ENCODE results near the gene MLXIPL. TPM values are rescaled to one million over a fixed set of nuclear protein-coding genes. Genes with fewer than 3 reads are reported as not detected.
A peak's percentile ranks its signal among the peaks of the same experiment; 100 is the strongest.
"Not testable (repeated sequence)": the region's sequence is repeated elsewhere in the genome, so short reads cannot be mapped to it uniquely, and the experiment has no call there.

MLXIPL gene
- total RNA-seq, 1 donor from 2014 or later: 0.65 TPM

- intact Hi-C loops (cut with DNase I): no loop called here
- no peak for DNase-seq (ENCODE audit: low spot score)
Measured at GRCh38 chr7:73593207-73594045, 30.9 kb downstream of the MLXIPL start.

GRCh38 chr7:73586911-73587310, 37.4 kb downstream of the MLXIPL start:
- intact Hi-C loops (cut with DNase I): no loop called here
- no peak for DNase-seq (ENCODE audit: low spot score)

GRCh38 chr7:73585196-73585595, 39.1 kb downstream of the MLXIPL start:
- DNase-seq (ENCODE audit: low spot score): no peak
- intact Hi-C loops (cut with DNase I): no loop called here

- no peak for DNase-seq (ENCODE audit: low spot score)
- intact Hi-C loops (cut with DNase I): no loop called here
Measured at GRCh38 chr7:73582664-73583202, 41.6 kb downstream of the MLXIPL start.

- intact Hi-C loops (cut with DNase I); DNase-seq (ENCODE audit: low spot score): not testable (repeated sequence)
Measured at GRCh38 chr7:73581006-73581405, 43.3 kb downstream of the MLXIPL start.

GRCh38 chr7:73578342-73579128, 45.8 kb downstream of the MLXIPL start, which contains the start of gene TBL2:
Gene TBL2 (minus strand): TSS chr7:73578579. CDS start chr7:73578549, 30 bp downstream.
- intact Hi-C loops (cut with DNase I): loop anchor here (1.0 to 2.0 kb wide), 2 partner anchors 21 to 56 kb away; partner anchors contain the start of genes BAZ1B and BCL7B
- DNase-seq (ENCODE audit: low spot score): peak; percentile 100

GRCh38 chr7:73577627-73578341, 46.5 kb downstream of the MLXIPL start:
- DNase-seq (ENCODE audit: low spot score): no peak
- intact Hi-C loops (cut with DNase I): loop anchor here (1.0 to 2.0 kb wide), 2 partner anchors 20 to 55 kb away; partner anchors contain the start of genes BAZ1B and BCL7B

GRCh38 chr7:73573791-73574190, 50.5 kb downstream of the MLXIPL start:
- intact Hi-C loops (cut with DNase I): no loop called here
- peak; percentile 67 for DNase-seq (ENCODE audit: low spot score)

GRCh38 chr7:73573276-73573675, 51.0 kb downstream of the MLXIPL start:
- intact Hi-C loops (cut with DNase I): no loop called here
- DNase-seq (ENCODE audit: low spot score): peak; percentile 36

- intact Hi-C loops (cut with DNase I): no loop called here
- peak; percentile 70 for DNase-seq (ENCODE audit: low spot score)
Measured at GRCh38 chr7:73572767-73573186, 51.5 kb downstream of the MLXIPL start.

GRCh38 chr7:73570977-73571376, 53.3 kb downstream of the MLXIPL start:
- intact Hi-C loops (cut with DNase I): no loop called here
- peak; percentile 49 for DNase-seq (ENCODE audit: low spot score)

GRCh38 chr7:73570521-73570920, 53.8 kb downstream of the MLXIPL start:
- DNase-seq (ENCODE audit: low spot score): no peak

GRCh38 chr7:73569042-73569608, 55.2 kb downstream of the MLXIPL start:
- DNase-seq (ENCODE audit: low spot score): no peak
- intact Hi-C loops (cut with DNase I): no loop called here

More at GRCh38 chr7:73570521-73570920, 53.8 kb downstream of the MLXIPL start:
- intact Hi-C loops (cut with DNase I): no loop called here

- DNase-seq (ENCODE audit: low spot score): no peak
- intact Hi-C loops (cut with DNase I): no loop called here
Measured at GRCh38 chr7:73567846-73568685, 56.3 kb downstream of the MLXIPL start.

- DNase-seq (ENCODE audit: low spot score): no peak
- intact Hi-C loops (cut with DNase I): no loop called here
Measured at GRCh38 chr7:73567140-73567539, 57.2 kb downstream of the MLXIPL start.

- intact Hi-C loops (cut with DNase I): not testable (repeated sequence)
Measured at GRCh38 chr7:73566431-73566830, 57.9 kb downstream of the MLXIPL start.

GRCh38 chr7:73565675-73566340, 58.5 kb downstream of the MLXIPL start:
- DNase-seq (ENCODE audit: low spot score): no peak
- intact Hi-C loops (cut with DNase I): no loop called here

More at GRCh38 chr7:73566431-73566830, 57.9 kb downstream of the MLXIPL start:
- not testable (repeated sequence) for DNase-seq (ENCODE audit: low spot score)
